HUES48 (cell line): ENCODE results near the gene EFL1.

Experiments used
- H3K27ac ChIP-seq: one replicate; pipeline ENCODE4 v1.7.0; 2013; ENCODE audit warnings: low read depth, low read length, inconsistent platforms
- H3K27me3 ChIP-seq: 2 replicates; pipeline ENCODE4 v1.6.1; 2013; ENCODE audit warnings: mild to moderate bottlenecking, low read length; ENCODE audit not compliant: control insufficient read depth, insufficient read depth
- H3K36me3 ChIP-seq: 2 replicates; pipeline ENCODE4 v1.6.1; 2013; ENCODE audit warnings: low read length; ENCODE audit not compliant: control insufficient read depth, insufficient read depth
- H3K4me1 ChIP-seq: 2 replicates; pipeline ENCODE4 v1.6.1; 2013; ENCODE audit warnings: mild to moderate bottlenecking, low read length; ENCODE audit not compliant: control insufficient read depth, insufficient read depth
- H3K4me3 ChIP-seq: 2 replicates; pipeline ENCODE4 v1.5.1; 2013; ENCODE audit warnings: mild to moderate bottlenecking, low read depth, low read length
- H3K9ac ChIP-seq: 2 replicates; pipeline ENCODE4 v1.6.1; 2013; ENCODE audit warnings: mild to moderate bottlenecking, low read depth, low read length, moderate library complexity
- H3K9me3 ChIP-seq: 2 replicates; pipeline ENCODE4 v1.6.1; 2013; ENCODE audit warnings: low read length; ENCODE audit not compliant: control insufficient read depth, insufficient read depth

EFL1 gene

DNA sequence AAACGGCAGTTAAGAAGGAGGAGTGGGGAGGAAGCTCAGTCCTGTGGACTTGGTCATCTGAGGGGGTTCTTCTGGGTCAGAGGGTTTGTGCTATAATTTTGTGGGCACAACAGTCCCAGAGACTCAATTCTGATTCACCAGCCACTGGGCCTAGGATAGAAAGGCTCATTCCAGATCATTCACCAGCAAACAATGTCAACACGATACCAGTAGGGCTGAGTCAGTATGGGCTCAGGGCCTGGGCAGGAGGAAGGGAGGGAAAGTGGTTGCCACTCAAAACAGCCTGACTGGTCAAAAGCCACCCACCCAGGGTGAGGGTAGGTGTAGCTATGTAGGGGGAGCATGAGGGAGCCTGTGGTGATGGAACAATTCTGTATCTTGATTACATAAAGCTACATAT is 129.8 kb downstream of the EFL1 start:
- peaks cover 40% of the 10 kb centered on the region for H3K36me3 ChIP-seq
- no peaks in the 10 kb centered on the region for H3K4me1 ChIP-seq
- H3K27ac ChIP-seq, result no peak overlapping the region
- no peak overlapping the region for H3K4me3 ChIP-seq
- H3K27me3 ChIP-seq, result no peaks in the 10 kb centered on the region
- no peak overlapping the region for H3K9ac ChIP-seq
- no peaks in the 10 kb centered on the region for H3K9me3 ChIP-seq

GRCh38 chr15:82132096-82132495 is 130.4 kb downstream of the EFL1 start:
- H3K4me1 ChIP-seq, result no peaks in the 10 kb centered on the region
- no peak overlapping the region for H3K9ac ChIP-seq
- no peak overlapping the region for H3K27ac ChIP-seq
- H3K9me3 ChIP-seq, result no peaks in the 10 kb centered on the region
- no peaks in the 10 kb centered on the region for H3K27me3 ChIP-seq
- peaks cover 34% of the 10 kb centered on the region for H3K36me3 ChIP-seq
- no peak overlapping the region for H3K4me3 ChIP-seq

DNA sequence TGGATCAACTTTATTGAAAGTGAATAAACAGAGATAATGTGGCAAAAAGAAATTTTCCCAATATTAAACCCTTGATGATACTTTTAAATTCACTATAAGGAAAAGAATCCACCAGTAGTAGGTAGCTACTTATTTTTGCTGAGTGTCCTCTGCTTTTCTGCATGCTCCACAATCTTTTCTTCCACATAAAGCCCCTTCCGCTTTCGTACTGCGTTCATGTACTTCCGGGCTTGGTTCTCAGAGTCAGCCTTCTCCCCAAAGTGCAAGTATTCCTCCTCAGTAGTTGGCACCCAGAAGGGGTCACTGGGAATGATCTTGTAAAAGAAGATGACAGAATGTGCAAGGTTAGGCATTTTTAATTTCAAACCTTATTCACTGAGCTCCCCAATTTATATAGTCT is 132.3 kb downstream of the EFL1 start:
- no peaks in the 10 kb centered on the region for H3K27me3 ChIP-seq
- no peak overlapping the region for H3K27ac ChIP-seq
- H3K9me3 ChIP-seq, result no peaks in the 10 kb centered on the region
- H3K4me1 ChIP-seq, result no peaks in the 10 kb centered on the region
- no peak overlapping the region for H3K4me3 ChIP-seq
- H3K9ac ChIP-seq, result no peak overlapping the region
- peaks cover 23% of the 10 kb centered on the region for H3K36me3 ChIP-seq

- peaks cover 23% of the 10 kb centered on the region for H3K36me3 ChIP-seq
- H3K9me3 ChIP-seq, result no peaks in the 10 kb centered on the region
- H3K4me1 ChIP-seq, result no peaks in the 10 kb centered on the region
- no peak overlapping the region for H3K27ac ChIP-seq
- no peak overlapping the region for H3K9ac ChIP-seq
- H3K4me3 ChIP-seq, result no peak overlapping the region
- no peaks in the 10 kb centered on the region for H3K27me3 ChIP-seq
These were observed 132.8 kb downstream of the EFL1 start for GRCh38 chr15:82129761-82130160.

DNA sequence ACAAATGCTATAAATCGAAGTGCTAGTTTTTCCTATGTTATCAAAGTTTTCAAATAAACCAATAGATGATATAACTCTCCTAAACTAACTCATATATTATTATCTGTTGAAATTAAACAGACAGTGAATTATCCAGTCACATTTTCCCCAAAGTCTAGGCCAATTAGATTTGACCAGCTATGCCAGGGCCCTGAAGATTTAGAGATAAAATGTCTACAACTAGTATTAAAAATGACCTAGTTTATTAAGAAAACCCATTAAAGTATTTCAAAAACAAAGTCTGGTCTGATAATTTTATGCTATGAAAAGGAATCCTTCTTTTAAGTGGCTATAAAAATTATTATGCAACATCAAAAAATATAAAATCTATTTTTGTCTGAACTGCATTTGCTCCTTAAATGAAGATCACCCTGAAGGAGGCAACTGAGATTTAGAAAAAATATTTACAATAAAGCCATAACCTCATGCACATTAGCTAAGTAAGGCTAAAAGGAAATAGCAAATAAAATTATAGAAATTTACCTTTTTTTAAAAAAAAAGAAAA is 133.3 kb downstream of the EFL1 start:
- H3K27me3 ChIP-seq, result no peaks in the 10 kb centered on the region
- no peaks in the 10 kb centered on the region for H3K4me1 ChIP-seq
- H3K9ac ChIP-seq, result no peak overlapping the region
- peaks cover 23% of the 10 kb centered on the region for H3K36me3 ChIP-seq
- H3K4me3 ChIP-seq, result no peak overlapping the region
- H3K27ac ChIP-seq, result no peak overlapping the region
- H3K9me3 ChIP-seq, result no peaks in the 10 kb centered on the region

GRCh38 chr15:82128401-82129148 is 134.0 kb downstream of the EFL1 start:
- Histone ChIP-seq H3K4me3 (no peak overlapping the region), H3K9ac (no peak overlapping the region), H3K27ac (no peak overlapping the region), H3K9me3 (no peaks in the 10 kb centered on the region), H3K4me1 (no peaks in the 10 kb centered on the region), H3K27me3 (no peaks in the 10 kb centered on the region), H3K36me3 (peaks cover 19% of the 10 kb centered on the region)

DNA sequence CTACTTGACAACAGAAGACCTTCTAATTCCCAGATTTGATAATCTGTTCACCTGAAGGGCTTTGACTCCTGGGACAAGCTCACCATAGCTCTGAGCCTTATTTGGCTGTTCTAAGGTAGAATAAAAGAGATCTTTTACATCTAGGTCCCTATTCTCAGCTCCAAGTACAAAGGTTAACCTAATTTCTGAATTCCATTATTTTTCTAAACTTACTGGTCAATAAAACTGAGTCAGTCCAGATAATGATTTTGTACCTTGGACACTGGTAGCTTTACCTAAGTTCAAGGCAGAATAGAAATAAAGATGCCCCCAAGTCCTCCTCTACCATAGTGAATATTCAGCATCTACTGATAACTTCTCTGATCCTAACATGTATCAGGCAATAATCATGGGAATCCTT is 135.0 kb downstream of the EFL1 start:
- Histone ChIP-seq H3K27ac (no peak overlapping the region), H3K9ac (no peak overlapping the region), H3K9me3 (no peaks in the 10 kb centered on the region), H3K4me3 (no peak overlapping the region), H3K36me3 (peaks cover 19% of the 10 kb centered on the region), H3K27me3 (no peaks in the 10 kb centered on the region), H3K4me1 (no peaks in the 10 kb centered on the region)

- Histone ChIP-seq H3K4me3 (no peak overlapping the region), H3K27ac (no peak overlapping the region), H3K36me3 (peaks cover 19% of the 10 kb centered on the region), H3K9me3 (no peaks in the 10 kb centered on the region), H3K9ac (no peak overlapping the region), H3K4me1 (no peaks in the 10 kb centered on the region), H3K27me3 (no peaks in the 10 kb centered on the region)
These were observed 136.2 kb downstream of the EFL1 start for GRCh38 chr15:82126346-82126745.

- H3K9me3 ChIP-seq, result no peaks in the 10 kb centered on the region
- no peaks in the 10 kb centered on the region for H3K27me3 ChIP-seq
- peaks cover 7% of the 10 kb centered on the region; the same call in 1 of the 2 replicates for H3K36me3 ChIP-seq
- no peak overlapping the region for H3K9ac ChIP-seq
- no peak overlapping the region for H3K27ac ChIP-seq
- H3K4me1 ChIP-seq, result no peaks in the 10 kb centered on the region
- H3K4me3 ChIP-seq, result no peak overlapping the region
These were observed 137.9 kb downstream of the EFL1 start for GRCh38 chr15:82124331-82125263.

DNA sequence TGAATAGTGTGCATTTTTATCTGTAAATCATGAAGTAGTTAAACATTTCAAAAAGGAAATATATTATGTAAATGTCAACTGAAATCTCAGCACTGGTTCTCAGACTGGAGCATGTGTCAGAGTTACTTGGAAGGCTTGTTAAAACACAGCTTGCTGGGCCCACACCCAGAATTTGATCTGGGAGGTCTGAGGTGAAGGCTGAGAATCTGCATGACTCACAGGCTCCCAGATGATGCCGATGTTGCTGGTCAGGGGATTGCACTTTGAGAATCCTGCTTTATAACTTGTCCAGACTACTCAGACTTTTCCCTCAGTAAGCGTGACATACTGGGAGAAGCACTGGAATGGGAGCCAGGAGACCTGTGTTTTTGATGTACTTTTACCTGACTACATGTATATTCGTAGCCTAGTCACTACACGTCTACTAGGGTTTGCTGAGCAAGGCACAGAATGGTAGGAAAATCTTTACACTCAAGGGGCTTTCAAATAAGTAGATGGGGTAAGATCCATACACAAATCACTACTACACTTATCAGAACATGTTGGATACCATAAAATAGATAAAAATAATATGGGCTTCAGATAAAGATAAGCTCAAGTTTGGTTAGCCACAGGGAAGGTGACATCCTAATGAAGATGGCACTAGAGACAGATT is 139.7 kb downstream of the EFL1 start:
- no peaks in the 10 kb centered on the region for H3K36me3 ChIP-seq
- H3K9me3 ChIP-seq, result no peaks in the 10 kb centered on the region
- H3K4me1 ChIP-seq, result no peaks in the 10 kb centered on the region
- no peak overlapping the region for H3K4me3 ChIP-seq
- no peak overlapping the region for H3K9ac ChIP-seq
- H3K27ac ChIP-seq, result no peak overlapping the region
- no peaks in the 10 kb centered on the region for H3K27me3 ChIP-seq
